C4-2B (cell line): ENCODE data around the gene ZNF20.

Experiments
- H3K27ac ChIP-seq: fragments of 450-650 bp; 2 replicates; pipeline ENCODE4 v1.5.1; 2017
- ZFX ChIP-seq: fragments of 450-650 bp; IDR thresholded peaks from 2 replicates; pipeline ENCODE4 v1.6.1; 2017
- TF ChIP-seq, protein P1 (sequence below): fragments of 450-650 bp; conservative IDR thresholded peaks from 2 replicates; pipeline ENCODE4 v1.5.1; 2017; ENCODE audit warnings: mild to moderate bottlenecking

ZNF20 gene

DNA sequence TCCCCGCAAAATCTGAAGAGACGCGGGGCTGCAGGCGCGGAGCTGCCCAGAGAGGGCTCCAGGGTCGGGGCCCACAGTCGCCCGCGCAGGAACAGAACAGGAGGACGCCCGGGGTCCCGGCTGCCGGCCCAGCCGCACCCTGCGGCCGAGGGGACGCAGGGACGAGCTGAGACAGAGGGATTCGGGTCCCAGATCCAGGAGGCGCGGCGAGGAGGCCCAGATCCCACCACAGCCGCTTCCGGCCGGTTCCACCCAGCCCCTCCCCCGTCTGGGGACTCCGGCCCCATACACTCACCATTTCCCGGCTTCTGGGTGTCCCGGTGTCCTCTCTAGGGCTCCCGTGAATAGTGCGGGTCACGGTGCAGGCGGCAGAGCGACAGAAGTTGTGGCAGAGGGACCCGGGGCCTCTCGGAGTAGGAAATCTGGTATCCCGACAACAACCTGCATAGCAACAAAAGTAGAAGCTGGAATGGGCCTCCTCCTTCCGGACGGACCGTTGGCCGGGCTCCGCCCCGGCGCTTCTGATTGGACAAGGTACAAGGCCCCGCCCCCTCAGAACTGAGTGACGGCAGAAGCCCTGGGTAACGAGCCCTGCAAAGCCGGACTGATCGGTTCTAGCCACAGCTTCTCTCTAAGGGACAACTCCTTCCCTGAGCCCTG is at the start of gene ZNF20:
ZNF20 (minus strand) TSS at position 466 of the 660 bp plus-strand sequence; CDS start at position 298, 168 bp downstream.
- peak within 1 kb of the TSS; percentile 61 for H3K27ac ChIP-seq
- TF ChIP-seq, protein P1, sequence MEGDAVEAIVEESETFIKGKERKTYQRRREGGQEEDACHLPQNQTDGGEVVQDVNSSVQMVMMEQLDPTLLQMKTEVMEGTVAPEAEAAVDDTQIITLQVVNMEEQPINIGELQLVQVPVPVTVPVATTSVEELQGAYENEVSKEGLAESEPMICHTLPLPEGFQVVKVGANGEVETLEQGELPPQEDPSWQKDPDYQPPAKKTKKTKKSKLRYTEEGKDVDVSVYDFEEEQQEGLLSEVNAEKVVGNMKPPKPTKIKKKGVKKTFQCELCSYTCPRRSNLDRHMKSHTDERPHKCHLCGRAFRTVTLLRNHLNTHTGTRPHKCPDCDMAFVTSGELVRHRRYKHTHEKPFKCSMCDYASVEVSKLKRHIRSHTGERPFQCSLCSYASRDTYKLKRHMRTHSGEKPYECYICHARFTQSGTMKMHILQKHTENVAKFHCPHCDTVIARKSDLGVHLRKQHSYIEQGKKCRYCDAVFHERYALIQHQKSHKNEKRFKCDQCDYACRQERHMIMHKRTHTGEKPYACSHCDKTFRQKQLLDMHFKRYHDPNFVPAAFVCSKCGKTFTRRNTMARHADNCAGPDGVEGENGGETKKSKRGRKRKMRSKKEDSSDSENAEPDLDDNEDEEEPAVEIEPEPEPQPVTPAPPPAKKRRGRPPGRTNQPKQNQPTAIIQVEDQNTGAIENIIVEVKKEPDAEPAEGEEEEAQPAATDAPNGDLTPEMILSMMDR: no peak
- TF ChIP-seq ZFX: peak; percentile 53

DNA sequence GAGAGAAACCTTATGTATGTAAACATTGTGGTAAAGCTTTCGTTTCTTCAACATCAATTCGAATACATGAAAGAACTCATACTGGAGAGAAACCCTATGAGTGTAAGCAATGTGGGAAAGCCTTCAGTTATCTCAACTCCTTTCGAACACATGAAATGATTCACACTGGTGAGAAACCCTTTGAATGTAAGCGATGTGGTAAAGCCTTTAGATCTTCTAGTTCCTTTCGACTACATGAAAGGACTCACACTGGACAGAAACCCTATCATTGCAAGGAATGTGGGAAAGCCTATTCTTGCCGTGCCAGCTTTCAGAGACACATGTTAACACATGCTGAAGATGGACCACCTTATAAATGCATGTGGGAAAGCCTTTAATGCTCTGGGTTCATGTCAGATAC is 47.5 kb upstream of the ZNF20 start:
- no peak overlapping the region for H3K27ac ChIP-seq
- TF ChIP-seq, protein P1: no peak
- no peak for TF ChIP-seq ZFX

DNA sequence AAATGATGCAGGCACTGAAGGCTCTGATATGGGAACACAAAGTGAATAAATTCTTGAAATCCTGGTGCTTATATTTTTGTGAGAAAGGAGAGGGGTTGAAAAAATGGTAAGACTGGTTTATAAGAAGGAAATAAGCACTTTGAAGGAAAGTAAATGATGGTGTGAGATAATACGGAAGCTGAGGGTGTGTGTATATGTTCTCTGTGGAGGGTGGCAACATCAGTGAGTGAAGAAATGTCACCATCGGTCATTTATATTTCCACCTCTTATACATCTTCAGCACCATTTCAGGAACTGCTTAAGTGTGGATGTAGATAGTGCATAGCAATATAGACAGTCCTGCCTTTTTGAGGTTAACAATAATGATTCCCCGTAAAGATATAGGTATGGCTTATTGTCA is 40.2 kb upstream of the ZNF20 start:
- TF ChIP-seq, protein P1: no peak
- no peak for TF ChIP-seq ZFX
- no peak overlapping the region for H3K27ac ChIP-seq

DNA sequence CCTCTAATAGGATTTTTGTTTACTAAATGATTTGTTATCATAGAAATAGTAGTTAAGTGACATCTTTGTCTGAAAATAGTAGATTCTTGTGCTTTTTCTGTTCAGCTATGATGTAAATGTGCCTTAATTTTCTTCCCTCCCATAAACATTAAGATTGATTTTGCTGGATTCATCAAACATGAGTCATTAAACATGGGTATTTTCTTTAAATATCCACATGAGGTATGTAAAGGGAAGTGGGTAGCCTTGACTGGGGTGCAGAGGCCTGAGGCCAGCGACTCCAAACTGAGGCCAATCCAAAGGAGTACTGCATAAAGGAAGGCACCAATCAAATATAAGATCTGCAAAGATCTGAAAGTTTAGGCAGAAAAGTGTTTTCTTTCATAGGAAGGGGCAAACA is 26.5 kb upstream of the ZNF20 start:
- H3K27ac ChIP-seq: no peak overlapping the region
- TF ChIP-seq, protein P1: no peak
- no peak for TF ChIP-seq ZFX

DNA sequence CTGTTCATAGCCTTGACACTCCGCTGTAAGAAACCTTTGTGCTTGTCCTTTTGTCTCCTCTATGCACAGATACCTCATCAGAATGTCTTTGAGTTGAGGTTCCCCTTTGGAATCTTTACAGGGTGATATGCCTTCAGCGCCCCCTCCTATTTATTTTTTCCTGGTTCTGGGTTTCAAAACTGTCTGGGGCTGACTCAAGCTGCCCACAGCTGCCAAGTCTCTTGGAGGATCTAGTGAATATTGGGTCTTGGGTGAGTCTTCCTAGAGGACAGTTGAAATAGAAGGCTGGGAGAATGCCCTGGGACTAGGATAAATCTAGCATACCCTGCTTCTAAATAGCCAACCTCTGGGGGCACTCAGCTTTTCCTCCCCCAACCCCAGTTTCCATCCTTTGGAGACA is 23.7 kb upstream of the ZNF20 start:
- H3K27ac ChIP-seq: peak overlapping the region; percentile 79; the same call in 1 of the 2 replicates
- no peak for TF ChIP-seq ZFX
- TF ChIP-seq, protein P1: no peak

DNA sequence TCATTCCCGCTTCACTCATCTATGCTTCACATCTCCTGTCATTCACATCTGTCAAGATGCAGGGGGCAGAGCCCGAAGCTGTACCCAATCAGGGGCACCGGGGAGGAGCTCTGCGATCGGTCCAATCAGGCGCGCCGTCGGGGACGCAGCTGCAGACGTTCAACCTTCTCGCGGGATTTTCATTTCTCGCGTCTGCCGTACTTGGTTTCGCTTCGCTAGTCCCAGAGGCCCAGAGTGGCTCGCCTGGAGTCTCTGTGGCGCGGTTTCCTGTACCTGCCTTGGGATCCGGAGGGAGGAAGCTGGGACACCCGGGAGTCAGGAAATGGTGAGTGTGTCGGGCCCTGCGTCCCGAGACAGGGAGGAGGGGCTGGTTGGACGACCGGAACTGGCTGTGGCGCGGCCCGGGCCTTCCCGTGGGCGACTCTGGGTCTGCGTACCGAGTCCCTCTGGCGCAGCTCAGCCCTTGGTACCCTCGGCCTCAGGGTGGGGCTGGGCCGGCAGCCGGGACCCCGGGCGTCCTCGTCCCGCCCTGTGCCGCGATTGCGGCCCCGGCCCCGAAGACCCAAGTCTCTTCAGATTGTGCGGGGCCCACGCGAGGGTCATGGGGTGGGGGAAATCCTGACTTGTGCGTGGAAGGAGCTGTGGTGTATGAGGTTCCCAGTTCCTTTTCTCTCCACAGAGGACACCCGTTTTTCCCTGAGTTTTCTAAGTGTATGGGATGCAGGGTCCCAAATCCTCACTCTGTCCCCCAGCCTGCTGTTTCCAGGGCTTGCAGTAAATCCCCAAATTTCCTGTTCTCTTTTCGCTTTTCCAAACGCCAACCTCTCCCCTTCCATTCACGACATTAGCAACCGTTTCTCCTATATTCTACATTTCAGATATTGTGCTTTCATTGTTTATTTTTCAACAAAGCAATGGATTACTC is 23.0 kb upstream of the ZNF20 start, which contains the start of gene ZNF136:
ZNF136 (plus strand) TSS at position 215 of the 925 bp plus-strand sequence; CDS start at position 323, 108 bp downstream.
- H3K27ac ChIP-seq: peak within 1 kb of the TSS; percentile 79
- TF ChIP-seq ZFX: peak; percentile 88
- TF ChIP-seq, protein P1: no peak

DNA sequence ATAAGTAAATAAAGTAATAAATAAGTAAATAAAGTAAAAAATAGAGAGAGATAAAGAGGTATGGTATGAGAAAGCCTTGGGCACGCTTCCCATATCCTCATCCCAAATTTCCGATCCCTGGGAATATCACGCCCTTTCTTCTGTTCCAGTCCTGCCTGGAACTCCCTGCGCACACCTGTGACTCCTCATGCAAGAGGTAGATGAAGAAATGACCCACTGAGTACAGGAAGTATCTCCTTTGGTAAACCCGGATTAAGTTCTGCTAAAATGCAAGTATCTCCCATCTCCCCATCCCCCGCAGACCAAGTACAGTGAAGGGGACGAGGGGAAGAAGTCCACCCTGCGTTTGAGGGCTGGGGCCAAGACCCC is 22.3 kb upstream of the ZNF20 start:
- peak overlapping the region; percentile 79 for H3K27ac ChIP-seq
- no peak for TF ChIP-seq ZFX
- TF ChIP-seq, protein P1: no peak
